GM08714 (cell line): ENCODE measurements around the gene PTPRN2.

Source experiments
- H3K4me3 ChIP-seq: fragments of 200-500 bp; sonication (Bioruptor generic); 2 replicates; pipeline ENCODE4 v1.5.1; 2014; ENCODE audit warnings: mild to moderate bottlenecking, low read length, inconsistent platforms
- ZNF274 ChIP-seq: IDR thresholded peaks from 2 replicates; pipeline ENCODE4 v1.6.1; 2012; ENCODE audit warnings: mild to moderate bottlenecking, low read depth, low read length

Gene PTPRN2

GRCh38 chr7:158272509-158273137 lies 315.0 kb downstream of the PTPRN2 start:
- TF ChIP-seq ZNF274, result no peak
- H3K4me3 ChIP-seq, result no peak overlapping the region

- TF ChIP-seq ZNF274, result no peak
- H3K4me3 ChIP-seq, result no peak overlapping the region
Observed at GRCh38 chr7:158272091-158272490, 315.5 kb downstream of the PTPRN2 start.

DNA sequence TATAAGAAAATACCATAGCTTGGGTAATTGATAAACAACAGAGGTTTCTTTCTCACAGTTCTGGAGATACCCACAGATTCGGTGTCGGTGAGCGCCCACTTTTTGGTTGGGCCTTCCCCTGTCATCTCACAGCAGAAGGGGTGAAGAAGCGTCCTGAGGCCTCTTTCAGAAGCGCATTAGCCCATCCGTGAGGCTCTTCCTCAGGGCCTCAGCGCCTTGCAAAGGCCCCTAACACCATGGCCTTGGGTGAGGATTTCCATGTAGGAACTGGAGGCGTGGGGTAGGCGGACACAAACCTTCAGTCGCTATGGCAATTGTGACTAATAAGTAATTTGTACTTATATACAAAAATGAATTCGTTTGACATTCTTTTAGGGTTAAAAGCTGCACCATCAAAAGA lies 316.0 kb downstream of the PTPRN2 start:
- no peak overlapping the region for H3K4me3 ChIP-seq

DNA sequence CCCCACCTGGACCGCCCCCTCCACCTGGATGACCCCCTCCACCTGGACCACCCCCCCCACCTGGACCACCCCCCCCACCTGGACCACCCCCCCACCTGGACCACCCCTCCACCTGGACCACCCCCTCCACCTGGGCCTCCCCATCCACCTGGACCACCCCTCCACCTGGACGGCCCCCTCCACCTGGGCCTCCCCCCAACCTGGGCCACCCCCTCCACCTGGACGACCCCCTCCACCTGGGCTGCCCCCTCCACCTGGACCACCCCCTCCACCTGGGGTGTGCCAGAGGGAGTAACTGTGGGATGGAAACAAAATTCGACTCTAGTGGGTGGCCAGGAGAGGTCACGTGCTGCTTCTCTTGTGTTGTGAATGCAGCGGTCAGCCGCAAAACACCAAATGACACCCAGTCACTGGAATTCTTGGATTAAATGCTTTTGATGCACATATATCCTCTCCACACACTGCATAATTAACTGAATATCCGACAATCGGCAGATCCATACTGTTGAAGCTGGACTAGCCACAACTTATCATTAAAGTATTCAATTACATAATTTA lies 316.7 kb downstream of the PTPRN2 start:
- no peak for TF ChIP-seq ZNF274
- no peak overlapping the region for H3K4me3 ChIP-seq

More for the DNA sequence above, 316.0 kb downstream of the PTPRN2 start:
- no peak for TF ChIP-seq ZNF274

GRCh38 chr7:158270106-158270775 lies 317.4 kb downstream of the PTPRN2 start:
- TF ChIP-seq ZNF274, result no peak
- H3K4me3 ChIP-seq, result no peak overlapping the region

DNA sequence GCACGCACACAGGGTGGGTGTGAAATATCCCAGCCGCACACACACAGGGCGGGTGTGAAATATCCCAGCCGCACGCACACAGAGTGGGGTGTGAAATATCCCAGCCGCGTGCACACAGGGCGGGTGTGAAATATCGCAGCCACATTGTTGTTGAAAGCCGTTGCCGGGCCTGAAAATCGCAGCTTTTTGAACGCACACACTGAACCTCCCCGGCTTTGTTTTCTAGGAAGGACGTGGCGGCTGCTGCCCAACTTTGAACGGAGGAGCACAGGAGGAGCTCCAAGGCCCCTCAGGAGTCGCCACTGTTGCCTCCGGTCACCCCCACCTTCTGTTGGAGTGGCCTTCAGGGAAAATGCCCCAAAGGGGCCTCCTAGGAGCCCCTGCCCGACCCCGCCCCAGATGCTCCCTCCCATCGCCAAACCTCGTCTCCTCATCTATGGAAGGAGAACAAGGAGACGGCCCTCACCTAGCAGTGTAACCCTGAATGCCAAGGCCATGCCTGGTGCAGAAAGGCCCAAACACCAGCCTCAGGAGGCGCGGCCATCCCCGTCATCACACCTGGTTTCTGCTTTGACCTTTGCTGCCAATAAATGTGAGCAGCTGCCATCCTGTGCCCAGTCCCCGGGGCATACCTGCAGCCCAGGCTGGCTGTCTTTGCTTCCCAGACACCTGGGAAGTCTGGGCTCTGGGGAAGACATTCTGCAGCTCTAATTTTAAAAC lies 318.6 kb downstream of the PTPRN2 start:
- TF ChIP-seq ZNF274, result no peak
- H3K4me3 ChIP-seq, result no peak overlapping the region

- no peak overlapping the region for H3K4me3 ChIP-seq
Observed at GRCh38 chr7:158267742-158268435, 319.7 kb downstream of the PTPRN2 start.

GRCh38 chr7:158266817-158267741 lies 320.5 kb downstream of the PTPRN2 start:
- no peak overlapping the region for H3K4me3 ChIP-seq

More at GRCh38 chr7:158267742-158268435, 319.7 kb downstream of the PTPRN2 start:
- no peak for TF ChIP-seq ZNF274

DNA sequence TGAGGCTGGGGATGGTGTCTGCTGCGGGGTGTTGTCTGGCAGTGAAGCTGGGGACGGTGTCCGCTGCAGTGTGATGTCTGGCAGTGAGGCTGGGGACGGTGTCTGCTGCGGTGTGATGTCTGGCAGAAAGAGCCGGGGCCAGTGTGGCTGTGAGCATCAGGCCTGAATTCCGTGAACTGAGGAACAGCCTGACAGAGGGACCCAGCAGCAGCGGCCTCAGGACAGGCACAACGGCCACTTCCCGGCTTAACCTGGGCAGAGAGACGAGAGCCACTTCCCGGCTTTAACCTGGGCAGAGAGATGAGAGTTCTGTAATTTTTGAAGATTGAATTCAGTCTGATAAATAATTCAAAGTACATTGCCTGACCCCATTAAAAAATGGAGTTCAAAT lies 321.2 kb downstream of the PTPRN2 start:
- no peak for TF ChIP-seq ZNF274
- no peak overlapping the region for H3K4me3 ChIP-seq

More at GRCh38 chr7:158266817-158267741, 320.5 kb downstream of the PTPRN2 start:
- TF ChIP-seq ZNF274, result no peak

- no peak overlapping the region for H3K4me3 ChIP-seq
- TF ChIP-seq ZNF274, result no peak
Observed at GRCh38 chr7:158265743-158266080, 321.9 kb downstream of the PTPRN2 start.

DNA sequence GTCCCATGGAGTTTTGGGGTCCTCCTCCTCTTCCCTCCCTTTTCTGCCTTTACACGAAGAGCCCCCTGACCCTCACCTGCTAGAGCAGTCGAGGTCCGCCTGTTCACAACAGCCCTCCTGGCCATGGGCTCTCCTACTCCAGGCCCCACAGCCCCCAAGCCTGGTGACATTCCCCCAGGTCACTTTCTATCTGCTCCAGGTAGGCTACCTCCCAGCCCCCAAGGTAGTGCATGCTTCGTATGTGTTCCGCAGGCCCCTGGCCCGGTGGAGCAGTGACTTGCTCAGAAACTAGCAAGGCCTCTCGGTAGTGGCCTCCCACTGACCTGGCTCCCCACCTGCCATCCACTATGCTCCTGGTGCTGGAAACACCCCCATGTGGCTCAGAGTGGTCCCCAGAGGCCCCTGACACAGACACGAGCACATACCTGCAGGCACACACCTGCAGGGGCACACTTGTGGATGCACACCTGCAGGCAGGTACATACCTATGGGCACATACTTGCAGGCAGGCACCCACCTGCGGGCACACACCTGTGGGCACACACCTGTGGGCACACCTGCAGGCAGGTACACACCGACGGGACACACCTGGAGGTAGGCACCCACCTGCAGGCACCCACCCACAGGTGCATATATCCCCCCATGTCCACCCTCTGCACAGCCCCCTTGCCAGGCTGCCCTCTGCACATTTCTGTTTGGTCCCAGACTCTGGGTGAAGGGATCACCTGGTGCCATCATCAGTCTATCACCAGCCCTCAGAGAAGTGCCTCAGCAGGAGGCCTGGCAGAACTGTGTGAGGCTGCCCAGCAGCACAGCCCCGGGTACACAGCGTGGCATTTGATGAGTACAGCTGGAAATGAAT lies 322.5 kb downstream of the PTPRN2 start:
- no peak overlapping the region for H3K4me3 ChIP-seq
- no peak for TF ChIP-seq ZNF274

DNA sequence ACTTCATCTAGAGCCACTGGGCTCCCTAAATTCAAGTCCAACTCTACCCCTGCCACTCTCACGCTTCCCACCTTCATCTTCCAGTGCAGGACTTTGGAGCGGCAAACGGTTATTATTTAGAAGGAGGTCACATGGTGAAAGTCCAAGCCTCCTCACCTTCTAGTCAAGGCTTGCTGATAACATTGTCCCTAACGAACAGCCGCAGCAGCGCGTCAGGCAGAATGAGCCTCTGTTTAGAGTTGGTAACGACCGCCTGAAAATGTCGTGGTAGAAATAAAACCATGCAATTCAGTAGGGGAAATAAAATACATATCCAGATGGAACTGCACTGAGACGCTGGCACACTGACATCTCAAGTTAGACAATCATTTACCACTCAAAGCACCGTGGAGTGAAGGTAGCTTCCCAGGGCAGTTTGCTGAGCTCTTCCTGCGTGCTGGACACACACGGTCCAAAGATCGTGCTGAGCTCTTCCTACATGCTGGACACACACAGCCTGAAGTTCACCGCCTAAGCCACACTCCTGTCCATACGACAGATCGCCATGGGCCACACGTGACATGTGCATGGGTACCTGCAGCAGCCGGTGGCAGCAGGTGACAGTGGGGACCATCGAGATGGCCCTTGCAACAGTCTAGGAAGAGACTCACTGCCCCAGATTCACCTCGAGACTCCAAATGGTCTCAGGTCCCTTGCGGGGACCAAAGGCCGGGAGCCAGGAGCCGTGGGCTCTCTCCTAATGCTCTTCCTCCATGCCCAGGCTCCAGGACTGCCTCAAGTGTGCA lies 323.5 kb downstream of the PTPRN2 start:
- TF ChIP-seq ZNF274, result no peak
- no peak overlapping the region for H3K4me3 ChIP-seq
